GM19467 (cell line): ENCODE data around the gene MAPK12.
A peak's percentile ranks its signal among the peaks of the same experiment; 100 is the strongest.

Experiments used
- ATAC-seq: cut with Tn5 transposase; IDR thresholded peaks from one replicate; pipeline ENCODE4 v1.9.1; 2021; ENCODE audit warnings: mild to moderate bottlenecking, moderate library complexity; ENCODE audit not compliant: unreplicated experiment

MAPK12 gene

GRCh38 chr22:50253046-50253915 lies 8.2 kb downstream of the MAPK12 start:
- no peak for ATAC-seq

GRCh38 chr22:50252082-50253045 lies 9.1 kb downstream of the MAPK12 start:
- no peak for ATAC-seq

GRCh38 chr22:50251477-50252081 lies 9.9 kb downstream of the MAPK12 start:
- ATAC-seq = no peak

- peak; percentile 35 for ATAC-seq
Measured at GRCh38 chr22:50250555-50251476, 10.7 kb downstream of the MAPK12 start, which contains the start of gene HDAC10. Gene HDAC10 (minus strand): TSS chr22:50251265. CDS start chr22:50251032, 233 bp downstream.

- no peak for ATAC-seq
Measured at GRCh38 chr22:50250249-50250554, 11.3 kb downstream of the MAPK12 start.

GRCh38 chr22:50249341-50250248 lies 11.9 kb downstream of the MAPK12 start:
- no peak for ATAC-seq

- ATAC-seq = no peak
Measured at GRCh38 chr22:50248196-50249081, 13.0 kb downstream of the MAPK12 start.

- no peak for ATAC-seq
Measured at GRCh38 chr22:50247748-50248147, 13.7 kb downstream of the MAPK12 start.

- no peak for ATAC-seq
Measured at GRCh38 chr22:50246242-50247175, 15.0 kb downstream of the MAPK12 start.

GRCh38 chr22:50245214-50246072 lies 16.0 kb downstream of the MAPK12 start:
- ATAC-seq = no peak

- peak; percentile 58 for ATAC-seq
Measured at GRCh38 chr22:50244420-50245213, 16.9 kb downstream of the MAPK12 start, which contains the start of gene TUBGCP6. Gene TUBGCP6 (minus strand): TSS chr22:50245023. CDS start chr22:50244459, 564 bp downstream.

- no peak for ATAC-seq
Measured at GRCh38 chr22:50243685-50244419, 17.6 kb downstream of the MAPK12 start.

GRCh38 chr22:50242406-50242949 lies 19.0 kb downstream of the MAPK12 start:
- no peak for ATAC-seq

GRCh38 chr22:50238755-50239154 lies 22.7 kb downstream of the MAPK12 start:
- no peak for ATAC-seq
